GM18505 (cell line): ENCODE measurements around the gene COLQ.
"Not testable (repeated sequence)": the region's sequence is repeated elsewhere in the genome, so short reads cannot be mapped to it uniquely, and the experiment has no call there.

Source experiments
- ATAC-seq: cut with Tn5 transposase; IDR thresholded peaks from one replicate; pipeline ENCODE4 v1.9.1; 2021; ENCODE audit not compliant: unreplicated experiment
- POLR2A ChIP-seq: IDR thresholded peaks from 4 replicates; pipeline ENCODE4 v1.6.1; 2011; ENCODE audit warnings: borderline replicate concordance; ENCODE audit not compliant: insufficient read depth, insufficient read length; ENCODE audit errors: extremely low read depth

Gene COLQ

GRCh38 chr3:15521573-15521965 is at the start of gene COLQ:
Gene COLQ, minus strand, starts transcription at chr3:15521706. Its CDS starts 81 bp downstream, at chr3:15521625.
- ATAC-seq = no peak
- no peak for TF ChIP-seq POLR2A

GRCh38 chr3:15563190-15563589 is 41.7 kb upstream of the COLQ start:
- TF ChIP-seq POLR2A = no peak
- no peak for ATAC-seq

- no peak for ATAC-seq
- no peak for TF ChIP-seq POLR2A
These were observed 41.1 kb upstream of the COLQ start for GRCh38 chr3:15562560-15562959.

- ATAC-seq = no peak
- TF ChIP-seq POLR2A = no peak
These were observed 37.1 kb upstream of the COLQ start for GRCh38 chr3:15558581-15558980.

- peak; percentile 56 for ATAC-seq
- TF ChIP-seq POLR2A = no peak
These were observed 36.0 kb upstream of the COLQ start for GRCh38 chr3:15557511-15557946.

- ATAC-seq = peak; percentile 84
- TF ChIP-seq POLR2A = no peak
These were observed 35.0 kb upstream of the COLQ start for GRCh38 chr3:15556512-15556911.

- TF ChIP-seq POLR2A = no peak
- ATAC-seq = no peak
These were observed 32.2 kb upstream of the COLQ start for GRCh38 chr3:15553749-15554148.

GRCh38 chr3:15551902-15552301 is 30.4 kb upstream of the COLQ start:
- ATAC-seq = no peak
- no peak for TF ChIP-seq POLR2A

- no peak for TF ChIP-seq POLR2A
These were observed 28.3 kb upstream of the COLQ start for GRCh38 chr3:15549846-15550245.

GRCh38 chr3:15542614-15543013 is 21.1 kb upstream of the COLQ start:
- ATAC-seq = no peak
- TF ChIP-seq POLR2A = no peak

More at GRCh38 chr3:15549846-15550245, 28.3 kb upstream of the COLQ start:
- no peak for ATAC-seq

GRCh38 chr3:15541371-15541770 is 19.9 kb upstream of the COLQ start:
- no peak for ATAC-seq
- no peak for TF ChIP-seq POLR2A

GRCh38 chr3:15539066-15539465 is 17.6 kb upstream of the COLQ start:
- ATAC-seq = no peak
- no peak for TF ChIP-seq POLR2A

GRCh38 chr3:15538345-15538744 is 16.8 kb upstream of the COLQ start:
- no peak for TF ChIP-seq POLR2A
- no peak for ATAC-seq

GRCh38 chr3:15536856-15537255 is 15.3 kb upstream of the COLQ start:
- TF ChIP-seq POLR2A = no peak
- ATAC-seq = no peak

- peak; percentile 56 for ATAC-seq
- TF ChIP-seq POLR2A = no peak
These were observed 14.2 kb upstream of the COLQ start for GRCh38 chr3:15535732-15536131.

- ATAC-seq = not testable (repeated sequence)
These were observed 11.1 kb upstream of the COLQ start for GRCh38 chr3:15532614-15533013.

GRCh38 chr3:15531346-15531745 is 9.8 kb upstream of the COLQ start:
- ATAC-seq = no peak
- TF ChIP-seq POLR2A = no peak
